Thoracic aorta (tissue), 2 donors: ENCODE data around the gene TRAF1. TPM values are rescaled to one million over a fixed set of nuclear protein-coding genes. Genes with fewer than 3 reads are reported as not detected.

ENCODE experiments used
- ATAC-seq: fragments of 150-250 bp; one replicate; pipeline ENCODE4 v1.8.0; 2017; ENCODE audit warnings: low read depth; ENCODE audit not compliant: insufficient number of reproducible peaks, low FRiP score
- DNase-seq: peaks from one replicate; pipeline ENCODE4 v3.0.0-alpha.2; 2020; ENCODE audit warnings: low spot score
- H3K27ac ChIP-seq, 2 donors: fragments of 200-600 bp; sonication (generic); 1 replicate in 1 of 2; 2 replicates in 1 of 2; pipeline ENCODE4 v1.5.1; 2016; ENCODE audit warnings: mild to moderate bottlenecking in 2 of 2, moderate library complexity in 2 of 2
- H3K27me3 ChIP-seq: fragments of 200-600 bp; sonication (generic); replicated peaks from 2 replicates; pipeline ENCODE4 v1.6.0; 2016; ENCODE audit warnings: mild to moderate bottlenecking; ENCODE audit not compliant: insufficient read depth
- H3K36me3 ChIP-seq: fragments of 200-600 bp; sonication (generic); one replicate; pipeline ENCODE4 v1.5.1; 2016
- H3K4me1 ChIP-seq, 2 donors: fragments of 200-600 bp; sonication (generic); 1 replicate in 1 of 2; 2 replicates in 1 of 2; pipeline versions ENCODE4 v1.5.1 to v1.6.0; 2016; ENCODE audit warnings: low read depth in 2 of 2, mild to moderate bottlenecking in 1 of 2; ENCODE audit not compliant: control insufficient read depth in 1 of 2
- H3K4me3 ChIP-seq: fragments of 200-600 bp; sonication (generic); 2 replicates; pipeline ENCODE4 v1.5.1; 2016; ENCODE audit warnings: mild to moderate bottlenecking
- H3K9me3 ChIP-seq: fragments of 200-600 bp; sonication (generic); 2 replicates; pipeline ENCODE4 v1.5.1; 2016
- total RNA-seq, 2 donors: library from RNA; depleted of rRNA; stranded (reverse); fragments of >200 nt; gene quantifications; one replicate each; pipeline versions ENCODE4 v1.1.0 to v1.2.3, GENCODE V29; 2016
- TF ChIP-seq, protein P1 (sequence below): fragments of 200-600 bp; sonication (generic); IDR thresholded peaks from one replicate; pipeline ENCODE4 v1.5.1; 2019; ENCODE audit warnings: antibody characterized with exemption

The TRAF1 gene
- total RNA-seq, 2 donors from 2014 or later, result 36.4 to 52.5 TPM

GRCh38 chr9:120951960-120952618, 25.5 kb upstream of the TRAF1 start:
- no peaks in the 10 kb centered on the region for H3K9me3 ChIP-seq
- H3K36me3 ChIP-seq, result no peaks in the 10 kb centered on the region
- no peak overlapping the region for H3K4me3 ChIP-seq
- TF ChIP-seq, protein P1, sequence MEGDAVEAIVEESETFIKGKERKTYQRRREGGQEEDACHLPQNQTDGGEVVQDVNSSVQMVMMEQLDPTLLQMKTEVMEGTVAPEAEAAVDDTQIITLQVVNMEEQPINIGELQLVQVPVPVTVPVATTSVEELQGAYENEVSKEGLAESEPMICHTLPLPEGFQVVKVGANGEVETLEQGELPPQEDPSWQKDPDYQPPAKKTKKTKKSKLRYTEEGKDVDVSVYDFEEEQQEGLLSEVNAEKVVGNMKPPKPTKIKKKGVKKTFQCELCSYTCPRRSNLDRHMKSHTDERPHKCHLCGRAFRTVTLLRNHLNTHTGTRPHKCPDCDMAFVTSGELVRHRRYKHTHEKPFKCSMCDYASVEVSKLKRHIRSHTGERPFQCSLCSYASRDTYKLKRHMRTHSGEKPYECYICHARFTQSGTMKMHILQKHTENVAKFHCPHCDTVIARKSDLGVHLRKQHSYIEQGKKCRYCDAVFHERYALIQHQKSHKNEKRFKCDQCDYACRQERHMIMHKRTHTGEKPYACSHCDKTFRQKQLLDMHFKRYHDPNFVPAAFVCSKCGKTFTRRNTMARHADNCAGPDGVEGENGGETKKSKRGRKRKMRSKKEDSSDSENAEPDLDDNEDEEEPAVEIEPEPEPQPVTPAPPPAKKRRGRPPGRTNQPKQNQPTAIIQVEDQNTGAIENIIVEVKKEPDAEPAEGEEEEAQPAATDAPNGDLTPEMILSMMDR, result no peak
- peak overlapping the region; percentile 77 to 91 for H3K27ac ChIP-seq
- ATAC-seq (no peak), DNase-seq (no peak)
- peaks cover 18 to 51% of the 10 kb centered on the region in 2 donors for H3K4me1 ChIP-seq
- H3K27me3 ChIP-seq, result no peaks in the 10 kb centered on the region

DNA sequence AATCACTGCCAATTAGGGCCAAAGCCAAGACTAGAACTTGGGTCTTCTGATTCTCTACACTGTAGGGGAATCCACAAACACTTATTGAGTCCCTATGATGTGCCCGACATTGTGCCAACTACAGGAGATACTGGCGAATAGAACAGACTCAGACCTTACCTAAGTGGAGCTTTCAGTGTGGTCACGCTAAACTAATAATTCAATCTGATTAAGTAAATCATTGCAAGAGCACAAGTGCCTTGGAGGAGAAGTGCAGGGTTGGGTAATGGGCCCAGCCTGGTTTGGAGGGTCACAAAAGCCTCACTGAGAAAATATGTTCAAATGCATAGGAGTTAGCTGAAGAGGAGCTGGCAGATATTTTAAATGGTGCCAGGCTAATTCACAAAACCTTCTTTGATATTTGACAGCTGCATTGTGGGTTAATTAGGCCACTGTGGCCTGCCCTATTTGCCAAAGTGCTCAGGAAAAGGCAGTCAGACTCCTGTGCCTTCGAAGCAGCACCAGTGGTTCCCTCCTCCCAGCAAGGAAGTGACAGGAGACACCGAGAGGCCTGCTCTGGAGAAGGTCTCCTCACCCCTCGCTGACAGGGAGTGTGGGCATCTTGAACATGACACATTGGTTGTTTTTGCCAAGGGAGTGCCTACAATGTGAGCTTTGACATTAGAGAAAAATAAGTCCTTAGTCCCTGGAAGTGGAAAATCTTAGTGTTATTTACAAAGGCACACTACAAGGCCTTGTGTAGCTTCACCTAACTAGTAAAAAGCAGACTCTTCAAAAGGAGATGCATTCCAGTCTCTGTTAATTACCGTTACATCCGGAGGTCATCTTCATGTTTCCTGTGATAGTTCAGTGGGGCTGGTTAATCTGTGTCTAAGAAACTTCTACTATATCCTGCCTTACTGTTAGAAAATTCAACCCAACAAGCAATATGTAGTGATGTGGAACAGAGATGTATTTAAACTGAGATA, 24.1 kb upstream of the TRAF1 start:
- H3K4me3 ChIP-seq, result no peak overlapping the region
- TF ChIP-seq, protein P1, result no peak
- no peaks in the 10 kb centered on the region for H3K9me3 ChIP-seq
- H3K36me3 ChIP-seq, result no peaks in the 10 kb centered on the region
- no peaks in the 10 kb centered on the region for H3K27me3 ChIP-seq
- DNase-seq, result no peak
- no peak for ATAC-seq
- H3K27ac ChIP-seq, result peak overlapping the region; percentile 77 to 91
- peaks cover 18 to 64% of the 10 kb centered on the region in 2 donors for H3K4me1 ChIP-seq

DNA sequence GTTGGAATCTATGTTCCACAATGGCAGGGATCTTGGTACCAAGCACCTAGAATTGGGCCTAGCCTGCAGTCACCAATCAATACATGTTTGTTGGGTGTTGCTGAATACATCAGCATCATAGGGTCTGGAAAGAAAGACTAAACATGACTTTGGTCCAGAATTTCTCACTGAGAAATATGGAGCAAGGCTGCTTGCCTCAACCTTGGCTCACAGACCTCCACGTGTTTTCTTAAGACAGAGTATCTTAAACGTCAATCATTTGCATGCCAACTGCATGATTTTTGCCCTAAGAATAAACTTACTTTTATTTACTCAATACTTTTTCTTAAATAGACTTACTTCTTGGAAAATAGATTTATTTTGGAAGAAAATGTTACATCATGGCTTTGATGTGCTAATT, 22.7 kb upstream of the TRAF1 start:
- no peak overlapping the region for H3K4me3 ChIP-seq
- H3K27ac ChIP-seq, result peak overlapping the region; percentile 87 to 91
- H3K4me1 ChIP-seq, result peaks cover 18 to 77% of the 10 kb centered on the region in 2 donors
- H3K36me3 ChIP-seq, result no peaks in the 10 kb centered on the region
- no peak for DNase-seq
- H3K27me3 ChIP-seq, result no peaks in the 10 kb centered on the region
- no peaks in the 10 kb centered on the region for H3K9me3 ChIP-seq
- ATAC-seq, result peak; percentile 86
- TF ChIP-seq, protein P1, result no peak

GRCh38 chr9:120948824-120949223, 22.2 kb upstream of the TRAF1 start:
- Histone ChIP-seq H3K4me3 (no peak overlapping the region), H3K36me3 (no peaks in the 10 kb centered on the region), H3K4me1 (peaks cover 18 to 82% of the 10 kb centered on the region in 2 donors), H3K27ac (peak overlapping the region; percentile 87 to 91), H3K27me3 (no peaks in the 10 kb centered on the region), H3K9me3 (no peaks in the 10 kb centered on the region)
- TF ChIP-seq, protein P1, result no peak
- ATAC-seq (no peak), DNase-seq (no peak)

DNA sequence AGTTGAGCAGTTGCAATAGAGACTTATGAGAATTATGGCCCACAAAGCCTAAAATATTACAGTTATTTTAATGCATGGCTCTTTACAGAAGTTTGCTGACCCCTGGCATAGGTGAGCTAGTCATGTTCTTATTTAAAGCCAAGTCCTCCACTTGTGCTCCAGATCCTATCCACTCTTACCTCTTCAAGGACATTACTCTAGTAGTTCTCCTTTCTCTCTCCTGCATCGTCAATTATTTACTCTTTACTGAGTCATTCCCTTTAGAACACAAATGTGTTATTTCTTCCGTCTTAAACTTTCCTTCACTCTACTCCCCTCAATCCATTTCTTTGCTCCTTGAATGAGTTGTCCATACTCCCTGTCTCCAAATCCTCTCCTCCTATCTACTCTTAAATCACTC, 20.6 kb upstream of the TRAF1 start:
- no peaks in the 10 kb centered on the region for H3K27me3 ChIP-seq
- H3K4me1 ChIP-seq, result peaks cover 30 to 89% of the 10 kb centered on the region in 2 donors
- ATAC-seq (no peak), DNase-seq (no peak)
- no peak overlapping the region for H3K27ac ChIP-seq
- TF ChIP-seq, protein P1, result no peak
- no peaks in the 10 kb centered on the region for H3K9me3 ChIP-seq
- H3K36me3 ChIP-seq, result no peaks in the 10 kb centered on the region
- no peak overlapping the region for H3K4me3 ChIP-seq
